Measurements from ENCODE around the gene DOCK1.

DOCK1 gene

DNA sequence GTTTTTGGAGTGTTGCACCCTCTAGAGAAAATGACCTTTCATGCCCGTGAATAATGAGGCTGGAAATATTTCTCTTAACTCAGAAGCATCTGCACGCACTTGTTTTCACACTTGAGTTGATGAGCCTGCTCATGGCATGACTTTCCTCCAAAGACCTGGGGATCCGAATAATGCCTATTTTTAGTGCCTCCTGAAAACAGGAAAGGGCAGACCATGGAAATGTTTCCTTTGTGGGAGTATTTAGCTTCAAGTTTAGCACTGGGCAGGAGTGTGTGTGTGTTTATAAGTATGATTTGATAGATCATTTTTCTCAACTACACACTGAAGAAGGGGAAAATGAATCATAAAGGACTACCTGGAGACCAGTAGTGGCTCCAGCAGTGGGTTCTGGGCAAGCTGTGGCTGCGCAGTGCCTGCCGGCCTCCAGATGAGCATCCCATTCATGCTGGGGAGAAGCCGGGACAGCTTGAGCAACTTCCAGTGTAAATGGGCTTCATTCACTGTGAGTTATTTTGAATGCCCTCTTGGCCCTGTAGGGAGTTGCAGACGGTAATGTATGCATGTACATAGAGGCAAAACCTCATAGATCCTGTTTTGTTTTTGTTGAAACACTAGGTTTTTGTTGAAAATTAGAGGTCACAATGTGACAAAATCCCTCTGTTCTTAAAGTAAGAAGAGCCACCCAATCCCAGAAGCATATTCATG is 408.9 kb downstream of the DOCK1 start:
- no peak for DNase-seq (ENCODE audit: low spot score)

DNA sequence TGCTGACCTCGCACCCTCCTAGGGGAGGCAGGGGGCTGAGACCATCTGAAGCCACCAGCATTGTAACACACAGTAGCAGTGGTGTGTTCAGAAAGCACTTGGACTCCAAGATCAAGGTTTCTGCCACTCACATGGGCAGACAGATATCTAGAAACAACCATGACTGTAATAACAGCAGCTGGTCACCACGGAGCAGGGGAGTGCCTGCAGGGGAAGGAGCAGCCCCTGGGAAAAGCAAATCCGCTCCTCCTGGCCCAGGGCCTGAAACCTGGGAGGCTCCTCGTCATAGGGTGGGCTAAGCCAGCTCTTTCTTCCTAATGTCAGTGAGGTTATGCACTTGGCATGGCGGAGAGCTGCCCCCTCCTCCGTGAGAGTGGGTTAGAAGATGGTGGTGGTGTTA is 409.6 kb downstream of the DOCK1 start:
- DNase-seq (ENCODE audit: low spot score), result no peak

DNA sequence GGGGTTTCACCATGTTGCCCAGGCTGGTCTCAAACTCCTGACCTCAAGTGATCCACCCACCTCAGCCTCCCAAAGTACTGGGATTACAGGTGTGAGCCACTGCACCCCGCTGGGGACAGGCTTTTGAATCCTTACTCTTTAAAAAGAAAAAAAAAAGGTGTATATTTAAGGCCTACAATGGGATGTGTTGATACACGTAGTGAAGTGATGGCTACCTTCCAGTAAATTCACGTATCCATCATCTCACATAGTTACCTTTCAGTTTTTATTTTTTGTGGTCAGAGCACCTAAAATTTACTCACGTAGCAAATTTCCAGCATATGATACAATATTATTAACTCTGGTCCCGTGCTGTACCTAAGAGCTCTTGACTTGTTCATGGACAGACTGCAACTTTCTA is 410.7 kb downstream of the DOCK1 start:
- DNase-seq (ENCODE audit: low spot score), result no peak

DNA sequence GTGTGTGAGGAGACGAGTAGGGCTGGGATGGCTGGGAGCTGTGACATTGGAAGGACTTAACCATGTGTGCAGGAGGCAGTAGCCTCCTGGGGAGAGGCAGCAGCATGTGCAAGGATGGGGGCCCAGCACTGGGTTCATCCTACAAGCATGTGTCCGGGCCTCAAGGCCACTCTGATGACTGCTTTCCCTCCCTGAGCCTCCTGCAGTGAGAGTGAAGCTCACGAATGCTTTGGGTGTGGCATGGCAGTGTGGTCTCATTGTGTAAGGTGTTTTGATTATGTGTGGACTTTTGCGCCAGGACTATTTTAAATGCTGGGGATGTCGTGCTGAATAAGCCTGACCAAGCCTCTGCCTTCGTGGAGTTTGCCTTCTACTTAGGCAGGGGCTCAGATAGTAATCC is 413.2 kb downstream of the DOCK1 start:
- DNase-seq (ENCODE audit: low spot score), result no peak

DNA sequence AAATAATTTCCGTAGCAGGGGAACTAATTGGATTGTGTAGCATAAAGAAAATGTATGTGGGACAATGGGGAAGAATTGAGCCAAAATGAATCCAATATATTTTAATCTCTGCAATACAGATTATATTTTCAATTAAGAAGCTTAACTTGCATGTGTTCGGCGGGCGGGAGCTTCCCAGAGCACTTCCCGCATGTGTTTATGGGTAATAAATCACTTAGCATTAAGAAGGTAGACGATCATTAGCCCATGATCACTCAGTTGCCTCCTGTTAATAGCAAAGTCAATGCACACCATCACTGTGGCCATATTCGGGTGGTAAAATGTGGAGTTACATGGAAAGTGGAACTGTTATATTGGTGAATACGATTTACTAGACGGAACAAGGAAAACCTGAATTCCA is 414.0 kb downstream of the DOCK1 start:
- no peak for DNase-seq (ENCODE audit: low spot score)

DNA sequence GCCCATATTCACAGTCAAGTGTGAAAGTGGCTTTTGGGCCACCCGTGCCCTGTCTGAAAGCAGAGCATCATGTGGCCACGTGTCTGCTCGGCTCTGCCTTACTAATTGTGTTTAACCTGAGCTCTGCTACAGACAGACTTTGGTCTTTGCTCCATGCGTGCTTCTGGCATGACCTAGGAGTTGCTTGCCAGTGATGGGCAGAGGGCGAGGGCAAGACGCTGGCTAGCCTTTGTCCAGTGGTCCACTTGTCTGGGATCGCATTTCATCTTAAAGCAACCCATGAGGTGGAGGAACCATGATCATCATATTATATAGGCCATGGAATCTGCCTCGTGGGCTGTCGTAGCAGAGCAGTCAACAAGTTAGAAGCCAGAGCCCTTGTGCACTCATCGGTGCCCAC is 414.5 kb downstream of the DOCK1 start:
- no peak for DNase-seq (ENCODE audit: low spot score)

DNA sequence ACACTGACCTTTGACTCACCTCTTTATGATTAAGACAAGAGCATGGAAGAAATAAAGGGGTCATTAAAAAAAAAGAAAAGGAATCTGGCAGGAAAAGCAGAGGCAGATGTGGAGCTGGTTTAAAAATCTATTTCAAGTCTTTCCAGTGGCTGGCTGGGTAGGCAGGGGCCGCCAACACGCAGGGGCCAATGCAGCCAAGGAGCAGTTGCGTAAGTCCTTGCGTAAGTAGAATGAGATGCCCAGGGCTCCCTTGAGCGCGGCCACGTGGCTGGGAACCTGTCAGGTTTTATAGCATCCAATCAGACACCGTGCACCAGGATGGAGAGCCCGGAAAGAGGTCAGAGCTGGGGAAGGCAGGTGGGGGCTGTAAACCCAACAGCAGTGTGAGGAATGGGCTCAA is 414.9 kb downstream of the DOCK1 start:
- DNase-seq (ENCODE audit: low spot score), result no peak

DNA sequence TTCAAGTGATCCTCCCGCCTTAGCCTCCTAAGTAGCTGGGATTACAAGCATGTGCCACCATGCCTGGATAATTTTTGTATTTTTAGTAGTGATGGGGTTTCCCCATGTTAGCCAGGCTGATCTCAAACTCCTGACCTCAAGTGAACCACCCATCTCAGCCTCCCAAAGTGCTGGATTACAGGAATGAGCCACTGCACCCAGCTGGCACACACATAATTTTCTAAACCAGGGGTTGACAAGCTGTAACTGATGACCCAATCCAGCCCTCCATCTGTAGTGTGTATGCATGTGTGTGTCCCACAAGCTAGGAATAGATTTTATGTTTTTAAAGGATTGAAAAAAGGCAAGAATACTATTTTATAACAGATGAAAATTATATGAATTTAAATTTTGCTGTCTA is 417.1 kb downstream of the DOCK1 start:
- no peak for DNase-seq (ENCODE audit: low spot score)

DNA sequence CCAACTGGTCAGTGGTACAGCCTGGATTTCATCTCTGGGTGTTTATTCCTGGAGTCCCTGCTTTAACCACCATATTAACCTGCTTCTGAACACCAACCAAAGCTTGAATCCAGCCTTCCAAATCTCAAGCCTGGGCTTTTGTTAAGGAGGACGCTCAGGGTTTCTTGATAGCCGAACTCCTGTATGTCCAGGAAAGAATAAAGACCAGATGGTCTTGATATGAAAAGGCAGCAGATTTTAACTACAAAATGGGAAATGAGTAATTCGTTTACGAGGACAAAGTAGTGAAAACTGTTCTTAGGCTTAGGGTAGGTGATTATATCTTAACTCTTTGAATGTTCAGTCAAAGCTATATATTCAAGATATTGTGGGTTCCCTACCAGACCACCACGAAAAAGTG is 420.3 kb downstream of the DOCK1 start:
- no peak for DNase-seq (ENCODE audit: low spot score)

DNA sequence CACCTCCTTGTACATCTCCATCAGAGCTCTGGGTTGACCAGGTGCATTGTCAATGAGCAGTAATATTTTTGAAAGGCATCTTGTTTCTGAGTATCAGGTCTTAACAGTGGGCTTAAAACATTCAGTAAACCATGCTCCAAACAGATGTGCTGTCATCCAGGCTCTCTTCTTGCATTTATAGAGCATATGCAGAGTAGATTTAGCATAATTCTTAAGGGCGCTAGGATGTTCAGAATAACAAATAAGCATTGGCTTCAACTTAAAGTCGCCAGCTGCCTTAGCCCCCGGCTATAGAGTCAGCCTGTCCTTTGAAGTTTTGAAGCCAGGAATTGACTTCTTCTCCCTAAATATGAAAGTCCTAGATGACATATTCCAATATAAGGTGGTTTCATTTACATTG is 421.7 kb downstream of the DOCK1 start:
- DNase-seq (ENCODE audit: low spot score), result no peak

DNA sequence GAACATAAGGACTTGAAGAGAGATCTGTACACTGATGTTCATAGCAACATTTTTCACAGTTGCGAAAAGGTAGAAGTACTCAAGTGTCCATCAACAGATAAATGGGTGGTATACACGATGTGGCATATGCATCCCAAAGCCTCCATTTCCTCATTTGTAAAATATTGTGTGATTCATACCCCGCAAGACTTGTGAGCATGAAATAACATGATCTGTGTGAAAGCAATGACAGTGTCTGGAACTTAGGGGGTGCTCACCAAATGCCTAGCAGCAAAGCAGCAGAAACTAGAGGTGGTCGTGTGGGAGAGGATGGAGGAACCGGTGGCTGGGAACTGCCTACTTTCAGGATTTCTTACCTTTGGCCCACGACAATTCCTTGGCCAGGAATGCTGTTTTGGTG is 426.5 kb downstream of the DOCK1 start:
- DNase-seq (ENCODE audit: low spot score), result no peak

DNA sequence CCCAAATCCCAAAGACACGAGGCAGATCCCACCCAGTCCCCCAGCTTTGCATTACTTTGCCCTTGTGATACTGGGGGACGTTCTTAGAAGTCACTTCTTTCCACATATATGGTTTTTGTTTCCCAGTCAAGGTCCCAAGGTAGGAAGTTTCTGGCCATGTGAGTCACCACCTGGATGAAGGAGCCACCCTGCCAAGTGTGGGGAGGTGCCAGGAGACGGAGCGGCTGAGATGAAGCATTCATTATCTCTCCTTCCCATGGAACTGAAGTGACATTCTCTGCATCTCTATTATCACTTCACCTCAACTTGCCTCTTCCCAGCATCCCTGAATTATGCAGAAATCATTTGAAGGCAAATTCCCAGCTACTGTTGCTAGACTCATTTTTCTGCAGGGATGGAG is 427.4 kb downstream of the DOCK1 start:
- no peak for DNase-seq (ENCODE audit: low spot score)

DNA sequence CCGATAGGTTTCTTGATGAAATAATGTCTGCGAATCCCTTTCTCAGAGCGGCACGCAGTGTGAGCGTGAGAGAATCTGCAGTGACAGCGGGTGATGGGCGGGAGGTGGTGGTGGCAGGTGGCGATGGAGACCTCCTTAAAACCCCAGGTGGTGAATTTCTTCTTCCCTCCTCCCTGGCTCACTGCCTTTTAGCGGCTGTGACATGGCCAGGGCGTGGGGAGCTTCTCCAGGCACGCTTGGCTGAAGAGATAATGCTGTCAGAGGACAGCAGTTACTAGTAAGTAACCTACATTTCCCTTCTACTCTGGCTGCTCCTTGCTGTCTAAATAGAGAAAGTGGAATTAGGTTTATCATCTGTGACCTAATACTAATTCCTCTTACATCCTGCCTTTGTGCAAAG is 432.6 kb downstream of the DOCK1 start:
- DNase-seq (ENCODE audit: low spot score), result no peak

DNA sequence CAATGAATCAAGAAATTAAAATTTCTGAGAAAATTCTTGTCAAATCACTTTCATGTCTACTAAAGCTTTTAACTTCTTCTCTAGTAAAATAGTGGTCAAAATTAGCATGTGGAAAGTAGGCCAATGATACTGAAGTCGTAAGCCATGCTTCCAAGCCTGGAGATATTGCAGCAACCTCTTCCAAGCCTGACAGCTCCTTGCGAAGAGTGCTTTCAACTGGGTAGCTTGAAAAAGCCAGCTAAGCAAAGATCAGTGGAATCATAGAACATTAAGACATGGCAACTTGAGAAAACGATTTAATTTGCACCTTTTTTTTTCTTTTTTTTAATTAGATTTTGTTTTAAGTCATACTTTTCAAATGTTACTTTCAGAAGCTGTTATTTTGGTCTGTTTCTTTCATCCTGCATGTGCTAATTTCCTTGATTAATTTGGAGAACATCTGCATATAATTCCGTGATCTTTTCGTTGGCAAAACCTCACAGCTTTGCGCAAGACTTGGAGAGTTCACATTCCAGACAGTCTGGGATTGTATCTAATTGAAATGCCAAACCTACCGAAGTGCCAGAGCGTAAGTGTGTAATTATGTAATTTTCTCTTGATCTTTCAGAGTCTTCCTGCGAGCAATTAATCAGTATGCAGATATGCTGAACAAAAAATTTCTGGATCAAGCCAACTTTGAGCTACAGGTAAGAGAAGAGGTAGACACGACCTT is 433.3 kb downstream of the DOCK1 start:
- DNase-seq (ENCODE audit: low spot score), result no peak

DNA sequence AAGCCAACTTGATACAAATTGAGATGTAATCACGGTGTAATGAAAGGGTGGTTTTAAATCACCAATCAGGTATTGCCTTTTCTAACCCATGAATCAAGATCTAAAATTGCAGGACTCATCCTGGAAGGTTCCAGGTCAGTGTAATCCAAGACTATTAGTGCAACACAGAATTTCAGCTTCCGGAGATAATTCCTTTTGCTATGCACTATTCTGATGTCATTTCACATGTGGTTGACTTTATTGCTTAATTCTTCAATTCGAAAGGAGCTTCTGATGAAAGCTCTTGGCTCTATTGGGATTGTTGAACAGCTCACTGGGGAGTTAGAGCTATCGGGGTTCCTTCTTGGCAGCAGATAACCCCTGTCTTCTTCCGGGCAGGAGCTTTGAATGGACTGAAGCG is 438.6 kb downstream of the DOCK1 start:
- no peak for DNase-seq (ENCODE audit: low spot score)

DNA sequence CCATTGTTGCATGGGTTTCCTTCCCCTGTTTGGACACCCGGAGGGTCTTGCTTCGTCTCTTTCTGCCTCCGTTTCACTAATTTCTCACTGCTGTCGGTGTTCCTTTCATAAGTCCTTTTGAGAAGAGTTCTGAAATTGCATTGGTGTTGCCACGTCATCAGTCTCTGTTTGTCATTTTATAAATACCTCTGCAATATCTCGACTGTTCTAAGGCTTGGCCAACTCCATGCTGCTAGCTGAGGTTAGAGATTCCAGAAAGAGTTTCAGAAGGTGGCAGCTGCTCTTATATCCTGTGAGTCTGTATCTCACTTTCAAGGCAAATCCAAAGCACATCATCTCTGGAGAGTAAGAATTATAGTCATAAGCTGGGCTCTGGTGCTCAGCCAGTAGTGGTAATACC is 439.1 kb downstream of the DOCK1 start:
- no peak for DNase-seq (ENCODE audit: low spot score)

DNA sequence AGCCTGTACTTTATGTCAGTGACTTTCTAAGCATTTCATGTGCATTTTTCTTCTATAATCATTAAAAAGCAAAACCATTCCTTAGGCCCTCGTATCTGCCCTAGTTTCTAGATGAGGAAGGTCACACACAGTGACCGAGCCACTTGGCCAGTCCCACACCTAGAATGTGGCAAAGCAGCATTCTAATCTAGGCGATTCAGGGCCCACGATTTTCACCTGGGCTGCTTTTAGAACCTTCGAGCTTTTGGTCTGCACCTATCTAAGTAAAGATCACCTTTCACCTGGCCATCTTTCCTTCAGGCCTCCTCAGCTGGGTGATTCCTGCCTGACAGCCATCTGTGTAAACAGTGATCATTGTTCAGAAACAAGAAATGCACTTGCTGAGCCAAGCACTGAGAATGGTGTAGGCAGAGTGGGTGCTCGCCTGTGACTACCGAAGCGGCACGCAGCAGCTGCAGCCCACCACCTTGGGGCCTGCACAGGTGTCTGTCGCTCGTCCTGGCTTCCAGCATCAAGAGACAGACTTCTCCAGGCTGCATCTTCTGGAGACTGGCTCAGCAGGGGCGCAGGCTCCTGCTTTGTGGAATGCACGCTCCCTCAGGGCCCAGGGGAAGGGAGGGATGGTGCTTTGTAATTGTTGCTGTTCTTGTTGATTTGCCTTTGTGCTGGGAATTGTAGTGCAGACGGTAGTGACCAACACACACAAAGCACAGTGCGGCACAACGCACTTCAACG is 440.2 kb downstream of the DOCK1 start:
- DNase-seq (ENCODE audit: low spot score), result no peak

DNA sequence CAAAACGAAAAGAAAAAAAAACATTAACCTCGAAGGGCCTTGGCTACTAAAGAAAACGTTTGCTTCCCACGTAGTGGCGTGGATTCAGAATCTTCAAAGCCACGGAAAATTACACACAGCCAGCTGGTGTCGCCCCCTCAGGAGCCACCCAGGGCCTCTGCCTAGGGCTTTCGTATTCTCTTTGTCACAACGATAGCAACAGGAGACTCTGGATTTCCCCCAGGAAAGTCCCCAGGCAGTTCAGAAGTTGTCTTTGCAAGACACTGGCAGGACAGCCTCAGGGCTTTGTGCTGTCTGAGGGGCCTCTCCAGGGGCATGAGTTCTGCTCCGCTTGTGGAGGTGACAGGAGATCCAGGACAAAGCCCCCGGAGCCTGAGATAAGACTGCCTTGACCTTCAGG is 441.4 kb downstream of the DOCK1 start:
- DNase-seq (ENCODE audit: low spot score), result no peak

DNA sequence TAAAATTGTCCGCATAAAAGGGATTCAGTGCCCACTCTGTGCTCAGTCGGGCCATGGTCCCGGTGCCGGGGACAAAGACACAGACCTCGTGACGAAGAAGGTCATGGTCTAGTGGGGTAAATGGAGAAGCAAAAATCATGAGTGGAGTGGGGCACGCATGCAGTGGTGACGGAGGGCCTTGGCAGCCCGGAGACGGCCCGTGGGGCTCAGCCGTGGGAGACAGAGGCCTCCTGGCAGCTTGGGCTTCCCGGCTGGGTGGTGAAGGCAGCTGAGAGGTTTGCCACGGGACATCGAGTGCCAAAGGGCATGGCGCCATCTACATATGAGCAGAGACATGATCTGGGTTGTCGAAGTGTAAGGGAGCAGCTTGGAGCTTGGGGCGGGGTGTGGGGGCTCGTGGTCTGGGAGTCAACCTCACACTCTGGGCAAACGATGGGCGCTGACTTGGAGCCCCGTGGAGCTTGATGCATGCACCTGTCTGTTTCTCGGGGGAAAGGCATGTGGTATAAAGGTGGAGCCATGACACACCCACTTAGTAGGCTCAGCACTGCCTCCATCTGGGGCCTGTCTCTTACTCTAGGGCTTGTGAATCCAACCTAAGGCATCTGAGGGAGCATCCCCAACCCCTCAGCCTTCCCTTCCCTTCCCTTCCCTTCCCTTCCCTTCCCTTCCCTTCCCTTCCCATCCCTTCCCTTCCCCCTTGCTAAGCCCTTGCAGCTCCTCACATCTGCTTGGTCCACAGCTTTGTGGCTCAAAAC is 442.2 kb downstream of the DOCK1 start:
- DNase-seq (ENCODE audit: low spot score), result no peak

DNA sequence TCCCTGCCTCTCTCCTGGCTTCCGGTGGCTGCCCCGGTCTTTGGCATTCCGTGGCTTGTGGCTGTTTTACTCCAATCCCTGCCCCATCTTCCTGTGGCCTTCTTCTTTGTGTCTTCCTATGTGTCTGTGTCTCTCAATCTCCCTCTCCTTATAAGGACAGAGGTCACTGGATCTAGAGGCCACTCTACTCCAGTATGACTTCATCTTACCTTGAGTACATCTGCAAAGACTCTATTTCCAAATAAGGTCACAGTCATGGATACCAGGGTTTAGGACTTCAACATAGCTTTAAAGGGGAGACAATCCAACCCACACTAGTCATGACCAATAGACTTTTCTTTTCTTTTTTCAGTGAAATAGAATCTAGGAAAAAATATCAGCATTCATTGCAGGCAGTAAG is 444.5 kb downstream of the DOCK1 start:
- DNase-seq (ENCODE audit: low spot score), result no peak

DNA sequence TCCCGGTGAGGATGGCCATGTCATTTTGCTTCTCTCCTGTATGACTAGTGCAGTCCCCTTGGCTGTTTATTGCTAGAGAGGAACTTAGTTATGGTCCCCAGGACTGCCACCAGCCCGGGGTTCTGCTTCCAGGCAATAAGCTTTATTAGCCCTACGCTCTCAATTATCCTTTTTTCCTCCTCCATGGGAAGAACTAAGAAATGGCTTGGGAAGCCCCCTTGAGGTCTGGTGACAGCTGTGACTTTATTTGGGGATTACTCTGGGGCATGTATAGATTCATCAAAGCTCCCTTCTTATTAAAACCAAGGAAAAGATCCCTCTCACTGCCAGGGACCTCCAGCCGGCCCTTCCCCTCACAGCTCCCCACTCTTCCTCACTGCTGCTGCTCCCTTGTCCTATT is 446.3 kb downstream of the DOCK1 start:
- DNase-seq (ENCODE audit: low spot score), result no peak

DNA sequence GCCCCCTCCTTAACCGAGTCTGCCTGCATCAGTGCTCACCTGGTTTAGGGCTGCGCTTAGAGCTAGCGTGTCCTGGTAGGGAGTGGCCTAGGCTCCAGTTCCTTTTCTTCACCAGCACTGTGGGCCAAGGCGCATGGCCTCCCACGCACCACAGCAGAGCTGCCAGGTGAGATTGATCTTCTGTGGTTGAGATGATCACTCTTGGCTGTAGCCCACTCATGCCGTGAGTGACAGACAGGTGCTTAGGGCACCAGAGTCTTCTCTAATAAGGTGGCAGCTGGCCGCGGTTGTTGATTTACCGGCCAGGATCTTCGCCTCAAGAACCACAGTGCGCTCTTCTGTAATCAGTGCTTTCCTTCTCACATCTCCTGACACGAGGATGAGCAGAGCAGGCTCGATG is 448.3 kb downstream of the DOCK1 start:
- DNase-seq (ENCODE audit: low spot score), result no peak

DNA sequence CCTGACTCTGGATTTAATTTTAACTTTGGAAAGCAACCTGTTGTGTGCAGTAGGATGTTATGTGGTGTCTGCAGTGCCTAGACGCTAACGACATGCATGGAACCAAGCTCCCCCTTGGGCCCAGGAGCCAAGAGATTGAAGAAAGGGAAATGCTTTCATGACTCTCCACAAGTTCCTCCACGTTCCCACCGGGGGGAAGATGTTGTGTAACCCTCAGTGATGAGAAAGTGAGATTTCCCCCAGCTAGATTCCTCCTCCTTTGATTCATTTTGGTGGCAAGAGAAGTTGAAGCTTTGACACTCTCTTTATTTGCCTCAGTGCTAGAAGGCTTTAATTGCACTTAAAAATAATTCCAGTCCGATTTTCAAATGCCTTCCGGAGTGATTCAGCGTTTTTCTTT is 449.0 kb downstream of the DOCK1 start:
- no peak for DNase-seq (ENCODE audit: low spot score)

Data from hematopoietic multipotent progenitor cell treated with erythropoietin and hydrocortisone succinate and interleukin-3 and kit ligand, for 15 days (in vitro differentiated cells).